Measurements from ENCODE around the gene HOXD10.

GRCh38 chr2:176114930-176115625 is 1.5 kb upstream of the HOXD10 start:
- TF ChIP-seq CTCF (conservative IDR thresholded peaks at IDR 0.05 in 1 of 2, IDR thresholded peaks at IDR 0.05 in 1 of 2; ENCODE audit: low read depth in 1 of 2, low read length in 2 of 2) (no peak), EZH2 (IDR thresholded peaks at IDR 0.05; ENCODE audit: low read length, missing control alignments) (peak; percentile 65)

Measured in fibroblast of lung (primary cell).